GM12872 (cell line): Measurements from ENCODE around the gene CACHD1.

ENCODE experiments used
- TF ChIP-seq, protein P1 (sequence below): IDR thresholded peaks from 3 replicates; pipeline ENCODE4 v1.5.1; 2011; ENCODE audit warnings: low read depth, mild to moderate bottlenecking, low read length, moderate library complexity; ENCODE audit not compliant: insufficient read depth

Gene CACHD1

GRCh38 chr1:64488862-64489261 lies 18.9 kb downstream of the CACHD1 start:
- TF ChIP-seq, protein P1, sequence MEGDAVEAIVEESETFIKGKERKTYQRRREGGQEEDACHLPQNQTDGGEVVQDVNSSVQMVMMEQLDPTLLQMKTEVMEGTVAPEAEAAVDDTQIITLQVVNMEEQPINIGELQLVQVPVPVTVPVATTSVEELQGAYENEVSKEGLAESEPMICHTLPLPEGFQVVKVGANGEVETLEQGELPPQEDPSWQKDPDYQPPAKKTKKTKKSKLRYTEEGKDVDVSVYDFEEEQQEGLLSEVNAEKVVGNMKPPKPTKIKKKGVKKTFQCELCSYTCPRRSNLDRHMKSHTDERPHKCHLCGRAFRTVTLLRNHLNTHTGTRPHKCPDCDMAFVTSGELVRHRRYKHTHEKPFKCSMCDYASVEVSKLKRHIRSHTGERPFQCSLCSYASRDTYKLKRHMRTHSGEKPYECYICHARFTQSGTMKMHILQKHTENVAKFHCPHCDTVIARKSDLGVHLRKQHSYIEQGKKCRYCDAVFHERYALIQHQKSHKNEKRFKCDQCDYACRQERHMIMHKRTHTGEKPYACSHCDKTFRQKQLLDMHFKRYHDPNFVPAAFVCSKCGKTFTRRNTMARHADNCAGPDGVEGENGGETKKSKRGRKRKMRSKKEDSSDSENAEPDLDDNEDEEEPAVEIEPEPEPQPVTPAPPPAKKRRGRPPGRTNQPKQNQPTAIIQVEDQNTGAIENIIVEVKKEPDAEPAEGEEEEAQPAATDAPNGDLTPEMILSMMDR = no peak

- TF ChIP-seq, protein P1 = no peak
Measured at GRCh38 chr1:64489707-64490106, 19.8 kb downstream of the CACHD1 start.

DNA sequence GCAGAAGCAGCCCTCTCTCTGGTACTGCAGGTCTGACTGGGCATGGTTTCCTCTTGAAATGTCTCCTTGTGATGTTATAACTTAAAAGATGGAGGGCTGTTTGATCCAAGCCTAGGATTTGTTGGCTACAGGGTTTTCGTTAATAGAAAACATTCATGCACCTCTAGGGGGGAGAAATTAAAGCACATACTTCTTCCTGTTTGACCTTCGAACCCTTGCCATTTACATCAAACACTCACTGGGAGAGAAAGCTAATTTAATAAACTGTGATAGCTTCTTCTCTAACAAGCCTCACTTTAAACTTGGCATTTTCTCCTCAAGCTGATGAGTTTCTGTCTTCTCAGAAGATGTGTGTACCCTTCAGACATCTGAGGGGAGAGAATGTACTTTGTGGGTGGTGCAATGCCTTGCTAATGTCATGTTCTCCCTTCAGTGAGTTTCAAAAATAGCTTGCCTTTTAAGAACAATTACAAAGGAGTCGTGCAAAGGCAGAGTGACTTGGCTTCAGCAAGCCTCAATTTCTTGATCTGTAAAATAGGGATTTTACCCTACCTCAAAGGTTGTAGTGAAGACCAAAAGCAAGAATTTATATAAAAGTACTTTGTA lies 20.4 kb downstream of the CACHD1 start:
- TF ChIP-seq, protein P1 = no peak

- TF ChIP-seq, protein P1 = no peak
Measured at GRCh38 chr1:64492424-64492823, 22.5 kb downstream of the CACHD1 start.

DNA sequence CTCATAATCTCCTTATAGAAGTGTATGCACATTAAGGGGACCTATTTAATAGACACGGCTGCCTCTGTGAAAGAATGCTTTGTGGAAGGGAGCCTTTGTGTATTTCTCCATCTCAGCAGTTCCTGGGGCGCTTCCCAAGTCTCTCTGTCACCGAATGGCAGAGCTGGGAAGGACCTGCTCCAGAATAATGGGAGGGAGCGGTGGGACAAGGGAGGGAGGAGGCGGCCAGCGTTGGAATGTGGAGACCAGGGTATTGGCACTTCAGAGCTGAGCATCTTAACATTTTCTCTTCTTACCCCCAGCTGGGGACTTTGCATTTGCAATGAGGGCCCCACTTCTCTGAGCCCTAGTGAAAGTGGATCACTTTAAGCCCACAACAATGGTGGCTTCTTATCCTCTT lies 23.9 kb downstream of the CACHD1 start:
- TF ChIP-seq, protein P1 = no peak

- TF ChIP-seq, protein P1 = no peak
Measured at GRCh38 chr1:64494659-64495058, 24.7 kb downstream of the CACHD1 start.

- TF ChIP-seq, protein P1 = no peak
Measured at GRCh38 chr1:64495878-64496277, 25.9 kb downstream of the CACHD1 start.
